CD4-positive, alpha-beta memory T cell (primary cell): ENCODE measurements around the gene CAMTA1. TPM values are rescaled to one million over a fixed set of nuclear protein-coding genes. Genes with fewer than 3 reads are reported as not detected.

Experiments used
- CTCF ChIA-PET: fragments of 350-600 bp; sonication (Branson Sonifier 250); formaldehyde crosslinking; loops from one replicate; lab custom pipeline; 2021; ENCODE audit warnings: inconsistent platforms; ENCODE audit not compliant: partially characterized antibody; lab: Charles Lee
- POLR2A ChIA-PET: fragments of 350-600 bp; sonication (Branson Sonifier 250); formaldehyde crosslinking; loops from one replicate; lab custom pipeline; 2021; ENCODE audit not compliant: partially characterized antibody; lab: Charles Lee
- DNase-seq, 5 donors: peaks; one replicate each; pipeline versions ENCODE4 v3.0.0 to v3.0.0-alpha.2; 2020 to 2022; ENCODE audit warnings: mixed read lengths in 1 of 5
- H3K27ac ChIP-seq: one replicate; pipeline ENCODE4 v1.7.0; 2013; ENCODE audit warnings: low read depth, low read length
- H3K27me3 ChIP-seq: 2 replicates; pipeline ENCODE4 v1.7.0; 2013; ENCODE audit warnings: mild to moderate bottlenecking, low read length, moderate library complexity; ENCODE audit not compliant: insufficient read depth
- H3K36me3 ChIP-seq: 2 replicates; pipeline ENCODE4 v1.7.0; 2013; ENCODE audit warnings: mild to moderate bottlenecking, low read length, moderate library complexity; ENCODE audit not compliant: insufficient read depth
- H3K4me1 ChIP-seq: 2 replicates; pipeline ENCODE4 v1.7.0; 2013; ENCODE audit warnings: mild to moderate bottlenecking, low read length, moderate library complexity; ENCODE audit not compliant: insufficient read depth
- H3K4me3 ChIP-seq, 2 donors: one replicate each; pipeline ENCODE4 v1.7.0; 2013; ENCODE audit warnings: low read length in 2 of 2, mild to moderate bottlenecking in 1 of 2
- H3K9me3 ChIP-seq, 2 donors: one replicate each; pipeline ENCODE4 v1.7.0; 2013; ENCODE audit warnings: low read length in 2 of 2, control low read depth in 1 of 2; ENCODE audit not compliant: control insufficient read depth in 1 of 2
- H3K27ac Mint-ChIP-seq, 7 donors: one replicate each; pipeline ENCODE4 v1.8.0; 2020 to 2021; ENCODE audit warnings: mixed read lengths in 7 of 7, mild to moderate bottlenecking in 6 of 7, inconsistent platforms in 3 of 7, moderate library complexity in 3 of 7
- H3K27me3 Mint-ChIP-seq, 2 donors: one replicate each; pipeline ENCODE4 v1.8.0; 2020 to 2021; ENCODE audit warnings: mixed read lengths in 2 of 2
- H3K36me3 Mint-ChIP-seq, 2 donors: one replicate each; pipeline ENCODE4 v1.8.0; 2020 to 2021; ENCODE audit warnings: mixed read lengths in 2 of 2, inconsistent platforms in 1 of 2, mild to moderate bottlenecking in 1 of 2
- H3K4me1 Mint-ChIP-seq, 4 donors: one replicate each; pipeline ENCODE4 v1.8.0; 2020 to 2021; ENCODE audit warnings: mixed read lengths in 4 of 4, mild to moderate bottlenecking in 1 of 4
- H3K4me3 Mint-ChIP-seq, 8 donors: one replicate each; pipeline ENCODE4 v1.8.0; 2020 to 2021; ENCODE audit warnings: mixed read lengths in 8 of 8, mild to moderate bottlenecking in 7 of 8, moderate library complexity in 6 of 8, inconsistent platforms in 3 of 8
- H3K9me3 Mint-ChIP-seq, 8 donors: one replicate each; pipeline ENCODE4 v1.8.0; 2020 to 2021; ENCODE audit warnings: mixed read lengths in 8 of 8, mild to moderate bottlenecking in 5 of 8, inconsistent platforms in 3 of 8, moderate library complexity in 1 of 8
- intact Hi-C: fragments of 100-400 bp; cut with micrococcal nuclease; formaldehyde crosslinking; loops from one replicate; pipeline ENCODE4 v1.15.1; 2023
- polyA plus RNA-seq, 2 donors: library from polyadenylated mRNA; unstranded; fragments of 300-500 nt; fragmentation: Illumina TruSeq; gene quantifications; one replicate each; pipeline ENCODE4 v1.2.3, GENCODE V29; 2021
- total RNA-seq, 2 experiments: library from RNA; stranded (reverse); gene quantifications; one replicate each; pipeline ENCODE4 v1.2.3, GENCODE V29; 2021

The CAMTA1 gene
- total and polyA plus RNA-seq, 4 experiments from 2014 or later, result 39.1 to 118 (median 59.9) TPM

GRCh38 chr1:7745783-7746182 is 960.5 kb downstream of the CAMTA1 start:
- Histone ChIP-seq H3K27me3 (no peaks in the 10 kb centered on the region), H3K9me3 (no peaks in the 10 kb centered on the region), H3K27ac (no peak overlapping the region), H3K4me3 (no peak overlapping the region), H3K36me3 (no peaks in the 10 kb centered on the region), H3K4me1 (peaks cover 13% of the 10 kb centered on the region)
- Mint-ChIP-seq H3K27me3 (peaks cover 0 to 1% of the 10 kb centered on the region in 2 donors), H3K9me3 (no peaks in the 10 kb centered on the region), H3K4me3 (no peak overlapping the region), H3K36me3 (no peaks in the 10 kb centered on the region), H3K27ac (peak overlapping the region in 3 of 7 donors; percentile 6 to 62 (median 19)), H3K4me1 (peaks cover 0 to 8% (median 3%) of the 10 kb centered on the region in 4 donors)
- DNase-seq, result no peak
- ChIA-PET CTCF (interaction anchor here (13.4 kb wide), 1 partner anchor 77 kb away, joined by 468 read pairs; no protein-coding TSS in a partner anchor), POLR2A (no interaction called here)
- intact Hi-C loops, result no loop called here

GRCh38 chr1:7747605-7748004 is 962.4 kb downstream of the CAMTA1 start:
- H3K4me3 Mint-ChIP-seq, result no peak overlapping the region
- H3K27ac ChIP-seq, result no peak overlapping the region
- no peaks in the 10 kb centered on the region for H3K27me3 ChIP-seq
- H3K4me1 Mint-ChIP-seq, result peaks cover 10 to 26% (median 15%) of the 10 kb centered on the region in 4 donors
- ChIA-PET POLR2A (interaction anchor here (2.3 to 2.5 kb wide), 2 partner anchors 42 to 67 kb away, joined by 8 to 22 read pairs; no protein-coding TSS in a partner anchor), CTCF (interaction anchor here (13.4 kb wide), 1 partner anchor 79 kb away, joined by 468 read pairs; no protein-coding TSS in a partner anchor)
- H3K36me3 ChIP-seq, result no peaks in the 10 kb centered on the region
- peaks cover 0 to 1% of the 10 kb centered on the region in 2 donors for H3K27me3 Mint-ChIP-seq
- DNase-seq, result peak in 4 of 5 donors; percentile 6 to 48 (median 28)
- no peak overlapping the region for H3K27ac Mint-ChIP-seq
- H3K36me3 Mint-ChIP-seq, result no peaks in the 10 kb centered on the region
- no peaks in the 10 kb centered on the region for H3K9me3 Mint-ChIP-seq
- no peak overlapping the region for H3K4me3 ChIP-seq
- intact Hi-C loops, result no loop called here
- no peaks in the 10 kb centered on the region for H3K9me3 ChIP-seq
- H3K4me1 ChIP-seq, result peaks cover 29% of the 10 kb centered on the region

GRCh38 chr1:7749126-7749525 is 963.9 kb downstream of the CAMTA1 start:
- Mint-ChIP-seq H3K27me3 (peaks cover 3 to 7% of the 10 kb centered on the region in 2 donors), H3K36me3 (no peaks in the 10 kb centered on the region), H3K27ac (peak overlapping the region in 1 of 7 donors; percentile 31), H3K9me3 (no peaks in the 10 kb centered on the region), H3K4me3 (peak overlapping the region in 1 of 8 donors; percentile 30), H3K4me1 (peaks cover 16 to 37% (median 20%) of the 10 kb centered on the region in 4 donors)
- ChIA-PET POLR2A (interaction anchor here (0.8 to 2.5 kb wide), 4 partner anchors 44 to 80 kb away, joined by 4 to 22 read pairs (median 6); no protein-coding TSS in a partner anchor), CTCF (interaction anchor here (1.0 to 13.4 kb wide), 3 partner anchors 9 to 80 kb away, joined by 3 to 468 read pairs (median 7); no protein-coding TSS in a partner anchor)
- peaks cover 34% of the 10 kb centered on the region for H3K4me1 ChIP-seq
- H3K4me3 ChIP-seq, result no peak overlapping the region
- DNase-seq, result no peak
- no peaks in the 10 kb centered on the region for H3K36me3 ChIP-seq
- H3K27me3 ChIP-seq, result no peaks in the 10 kb centered on the region
- H3K9me3 ChIP-seq, result no peaks in the 10 kb centered on the region
- intact Hi-C loops, result no loop called here
- no peak overlapping the region for H3K27ac ChIP-seq

- peaks cover 9 to 15% of the 10 kb centered on the region in 2 donors for H3K27me3 Mint-ChIP-seq
- no peak for DNase-seq
- H3K36me3 Mint-ChIP-seq, result no peaks in the 10 kb centered on the region
- H3K4me3 ChIP-seq, result no peak overlapping the region
- H3K27me3 ChIP-seq, result no peaks in the 10 kb centered on the region
- H3K4me1 ChIP-seq, result peaks cover 34% of the 10 kb centered on the region
- H3K9me3 ChIP-seq, result no peaks in the 10 kb centered on the region
- CTCF ChIA-PET, result interaction anchor here (1.8 to 13.4 kb wide), 7 partner anchors 10 to 91 kb away, joined by 4 to 468 read pairs (median 26); no protein-coding TSS in a partner anchor
- H3K4me1 Mint-ChIP-seq, result peaks cover 16 to 39% (median 22%) of the 10 kb centered on the region in 4 donors
- no peak overlapping the region for H3K27ac ChIP-seq
- POLR2A ChIA-PET, result interaction anchor here (1.6 to 2.7 kb wide), 3 partner anchors 46 to 83 kb away, joined by 8 to 36 read pairs (median 22); no protein-coding TSS in a partner anchor
- peak overlapping the region in 1 of 8 donors; percentile 27 for H3K4me3 Mint-ChIP-seq
- peak overlapping the region in 4 of 7 donors; percentile 32 to 62 (median 58) for H3K27ac Mint-ChIP-seq
- H3K9me3 Mint-ChIP-seq, result no peaks in the 10 kb centered on the region
- intact Hi-C loops, result loop anchor here (5.0 kb wide), 1 partner anchor 151 kb away; no protein-coding TSS in a partner anchor
- H3K36me3 ChIP-seq, result no peaks in the 10 kb centered on the region
Measured at GRCh38 chr1:7751174-7751573, 965.9 kb downstream of the CAMTA1 start.

- peaks cover 34% of the 10 kb centered on the region for H3K4me1 ChIP-seq
- H3K4me3 Mint-ChIP-seq, result peak overlapping the region in 6 of 8 donors; percentile 55 to 79 (median 62)
- H3K27ac ChIP-seq, result no peak overlapping the region
- ChIA-PET POLR2A (interaction anchor here (1.1 to 2.7 kb wide), 6 partner anchors 16 to 85 kb away, joined by 3 to 36 read pairs (median 8); no protein-coding TSS in a partner anchor), CTCF (interaction anchor here (0.7 to 13.4 kb wide), 32 partner anchors 9 to 190 kb away, joined by 3 to 468 read pairs (median 4); partner anchors contain the start of gene VAMP3)
- peaks cover 9 to 15% of the 10 kb centered on the region in 2 donors for H3K27me3 Mint-ChIP-seq
- no peaks in the 10 kb centered on the region for H3K36me3 Mint-ChIP-seq
- intact Hi-C loops, result loop anchor here (1.0 to 5.0 kb wide), 3 partner anchors 48 to 150 kb away; no protein-coding TSS in a partner anchor
- peaks cover 14 to 39% (median 21%) of the 10 kb centered on the region in 4 donors for H3K4me1 Mint-ChIP-seq
- no peaks in the 10 kb centered on the region for H3K27me3 ChIP-seq
- H3K36me3 ChIP-seq, result no peaks in the 10 kb centered on the region
- peak overlapping the region in 2 of 7 donors; percentile 38 to 73 for H3K27ac Mint-ChIP-seq
- DNase-seq, result peak; percentile 42 to 53 (median 46)
- no peaks in the 10 kb centered on the region for H3K9me3 Mint-ChIP-seq
- H3K4me3 ChIP-seq, result no peak overlapping the region
- no peaks in the 10 kb centered on the region for H3K9me3 ChIP-seq
Measured at GRCh38 chr1:7752512-7753417, 967.5 kb downstream of the CAMTA1 start.

- DNase-seq, result no peak
- H3K4me3 Mint-ChIP-seq, result no peak overlapping the region
- POLR2A ChIA-PET, result interaction anchor here (1.9 to 2.7 kb wide), 2 partner anchors 15 to 85 kb away, joined by 5 to 36 read pairs; no protein-coding TSS in a partner anchor
- peaks cover 13 to 36% (median 21%) of the 10 kb centered on the region in 4 donors for H3K4me1 Mint-ChIP-seq
- no peaks in the 10 kb centered on the region for H3K27me3 ChIP-seq
- no peaks in the 10 kb centered on the region for H3K36me3 ChIP-seq
- CTCF ChIA-PET, result interaction anchor here (1.0 to 13.4 kb wide), 13 partner anchors 9 to 143 kb away, joined by 3 to 468 read pairs (median 9); no protein-coding TSS in a partner anchor
- H3K9me3 ChIP-seq, result no peaks in the 10 kb centered on the region
- H3K27me3 Mint-ChIP-seq, result peaks cover 9 to 15% of the 10 kb centered on the region in 2 donors
- no peak overlapping the region for H3K4me3 ChIP-seq
- intact Hi-C loops, result loop anchor here (2.0 to 5.0 kb wide), 2 partner anchors 49 to 149 kb away; no protein-coding TSS in a partner anchor
- H3K36me3 Mint-ChIP-seq, result no peaks in the 10 kb centered on the region
- no peaks in the 10 kb centered on the region for H3K9me3 Mint-ChIP-seq
- no peak overlapping the region for H3K27ac Mint-ChIP-seq
- no peak overlapping the region for H3K27ac ChIP-seq
- peaks cover 28% of the 10 kb centered on the region for H3K4me1 ChIP-seq
Measured at GRCh38 chr1:7753641-7754040, 968.4 kb downstream of the CAMTA1 start.
